Activated naive CD4-positive, alpha-beta T cell (primary cell): ENCODE data around the gene TTC28.

Source experiments
- DNase-seq, 4 experiments: peaks; one replicate each; lab custom pipeline; 2025; lab: John Stamatoyannopoulos, UW

TTC28 gene

GRCh38 chr22:28141614-28142013 lies 538.0 kb downstream of the TTC28 start:
- no peak for DNase-seq

- DNase-seq = no peak
These were observed 539.7 kb downstream of the TTC28 start for GRCh38 chr22:28139961-28140360.

- no peak for DNase-seq
These were observed 540.1 kb downstream of the TTC28 start for GRCh38 chr22:28139516-28139915.

- no peak for DNase-seq
These were observed 542.6 kb downstream of the TTC28 start for GRCh38 chr22:28137036-28137435.

GRCh38 chr22:28132466-28132865 lies 547.2 kb downstream of the TTC28 start:
- DNase-seq = no peak

- DNase-seq = no peak
These were observed 550.2 kb downstream of the TTC28 start for GRCh38 chr22:28129319-28129962.

- no peak for DNase-seq
These were observed 550.8 kb downstream of the TTC28 start for GRCh38 chr22:28128827-28129226.

- DNase-seq = no peak
These were observed 553.8 kb downstream of the TTC28 start for GRCh38 chr22:28125799-28126198.

- DNase-seq = no peak
These were observed 555.5 kb downstream of the TTC28 start for GRCh38 chr22:28123989-28124766.

GRCh38 chr22:28120691-28121592 lies 558.7 kb downstream of the TTC28 start:
- no peak for DNase-seq

GRCh38 chr22:28118957-28119631 lies 560.5 kb downstream of the TTC28 start:
- DNase-seq = no peak

- no peak for DNase-seq
These were observed 563.4 kb downstream of the TTC28 start for GRCh38 chr22:28116219-28116673.

- no peak for DNase-seq
These were observed 564.2 kb downstream of the TTC28 start for GRCh38 chr22:28115426-28115825.

- DNase-seq = no peak
These were observed 567.0 kb downstream of the TTC28 start for GRCh38 chr22:28112548-28113043.

- DNase-seq = no peak
These were observed 567.5 kb downstream of the TTC28 start for GRCh38 chr22:28112190-28112544.

GRCh38 chr22:28111501-28112189 lies 568.0 kb downstream of the TTC28 start:
- no peak for DNase-seq

GRCh38 chr22:28108851-28109250 lies 570.8 kb downstream of the TTC28 start:
- DNase-seq = no peak

- no peak for DNase-seq
These were observed 573.0 kb downstream of the TTC28 start for GRCh38 chr22:28106617-28107016.

GRCh38 chr22:28105988-28106387 lies 573.7 kb downstream of the TTC28 start:
- DNase-seq = no peak

GRCh38 chr22:28105413-28105812 lies 574.2 kb downstream of the TTC28 start:
- no peak for DNase-seq

GRCh38 chr22:28103596-28103995 lies 576.0 kb downstream of the TTC28 start:
- no peak for DNase-seq
